Astrocyte (in vitro differentiated cells and primary cell): ENCODE results near the gene CRACR2A. TPM values are rescaled to one million over a fixed set of nuclear protein-coding genes. Genes with fewer than 3 reads are reported as not detected.

ENCODE experiments used
- DNase-seq: peaks from one replicate; pipeline ENCODE4 v3.0.0-alpha.2; 2010; ENCODE audit warnings: low read depth
- FAIRE-seq: peaks from 2 replicates; lab custom pipeline; 2011; peaks lifted over from hg19 to GRCh38; lab: Jason Lieb, UNC
- H2AFZ ChIP-seq: 2 replicates; pipeline ENCODE4 v1.6.0; 2012; ENCODE audit warnings: low read depth, low read length, inconsistent platforms
- H3K27ac ChIP-seq: 2 replicates; pipeline ENCODE4 v1.5.1; 2011; ENCODE audit warnings: low read depth, low read length, inconsistent platforms
- H3K27me3 ChIP-seq: 2 replicates; pipeline ENCODE4 v1.6.0; 2011; ENCODE audit warnings: low read length, inconsistent platforms; ENCODE audit not compliant: insufficient read depth
- H3K36me3 ChIP-seq: 2 replicates; pipeline ENCODE4 v1.5.1; 2011; ENCODE audit warnings: low read length, inconsistent platforms; ENCODE audit not compliant: insufficient read depth
- H3K4me1 ChIP-seq: 2 replicates; pipeline ENCODE4 v1.5.1; 2011; ENCODE audit warnings: low read length, inconsistent platforms; ENCODE audit not compliant: insufficient read depth
- H3K4me2 ChIP-seq: 2 replicates; pipeline ENCODE4 v1.6.0; 2012; ENCODE audit warnings: low read length, inconsistent platforms
- H3K4me3 ChIP-seq: 2 replicates; pipeline ENCODE4 v1.5.1; 2011; ENCODE audit warnings: low read depth, mild to moderate bottlenecking, low read length, inconsistent platforms; ENCODE audit not compliant: insufficient read depth
- H3K79me2 ChIP-seq: 2 replicates; pipeline ENCODE4 v1.6.0; 2012; ENCODE audit warnings: mild to moderate bottlenecking, low read length, inconsistent platforms; ENCODE audit not compliant: insufficient read depth
- H3K9ac ChIP-seq: 2 replicates; pipeline ENCODE4 v1.6.0; 2012; ENCODE audit warnings: mild to moderate bottlenecking, low read length, inconsistent platforms
- H3K9me3 ChIP-seq: 2 replicates; pipeline ENCODE4 v1.5.1; 2012; ENCODE audit warnings: low read depth, mild to moderate bottlenecking, low read length, inconsistent platforms; ENCODE audit not compliant: insufficient read depth
- H4K20me1 ChIP-seq: 2 replicates; pipeline ENCODE4 v1.6.0; 2012; ENCODE audit warnings: low read length, inconsistent platforms; ENCODE audit not compliant: insufficient read depth
- H3K27ac Mint-ChIP-seq: one replicate; pipeline ENCODE4 v1.8.0; 2021; ENCODE audit warnings: mild to moderate bottlenecking, mixed read lengths; ENCODE audit not compliant: unreplicated experiment
- H3K27me3 Mint-ChIP-seq: one replicate; pipeline ENCODE4 v1.8.0; 2021; ENCODE audit warnings: low read depth, mixed read lengths; ENCODE audit not compliant: unreplicated experiment
- H3K36me3 Mint-ChIP-seq: one replicate; pipeline ENCODE4 v1.8.0; 2021; ENCODE audit warnings: low read depth, mixed read lengths; ENCODE audit not compliant: unreplicated experiment
- H3K4me1 Mint-ChIP-seq: one replicate; pipeline ENCODE4 v1.8.0; 2021; ENCODE audit warnings: low read depth, mixed read lengths; ENCODE audit not compliant: unreplicated experiment
- H3K4me3 Mint-ChIP-seq: one replicate; pipeline ENCODE4 v1.8.0; 2021; ENCODE audit warnings: mild to moderate bottlenecking, moderate library complexity, mixed read lengths; ENCODE audit not compliant: unreplicated experiment
- H3K9me3 Mint-ChIP-seq: one replicate; pipeline ENCODE4 v1.8.0; 2021; ENCODE audit warnings: mild to moderate bottlenecking, mixed read lengths; ENCODE audit not compliant: unreplicated experiment
- CTCF ChIP-seq: IDR thresholded peaks from 2 replicates; pipeline ENCODE4 v1.5.1; 2011; ENCODE audit warnings: low read depth, mild to moderate bottlenecking, inconsistent platforms, low read length, moderate library complexity; ENCODE audit not compliant: insufficient read depth
- EZH2 ChIP-seq: IDR thresholded peaks from 2 replicates; pipeline ENCODE4 v1.6.1; 2012; ENCODE audit warnings: mild to moderate bottlenecking, low read length, inconsistent platforms; ENCODE audit not compliant: insufficient read depth
- total RNA-seq: library from RNA; stranded (reverse); gene quantifications from 2 replicates; pipeline ENCODE4 v1.2.1, GENCODE V29; 2021

Gene CRACR2A
- total RNA-seq, 1 donor from 2014 or later, result 1.5 TPM

- Histone ChIP-seq H3K9me3 (no peaks in the 10 kb centered on the region), H3K4me3 (no peak overlapping the region), H3K27me3 (no peaks in the 10 kb centered on the region), H3K36me3 (no peaks in the 10 kb centered on the region), H4K20me1 (no peaks in the 10 kb centered on the region), H3K4me2 (peak overlapping the region; percentile 74), H3K27ac (no peak overlapping the region), H3K9ac (no peak overlapping the region), H3K79me2 (no peaks in the 10 kb centered on the region), H3K4me1 (peaks cover 5% of the 10 kb centered on the region), H2AFZ (no peak overlapping the region)
- H3K27me3 Mint-ChIP-seq, result peaks cover 43% of the 10 kb centered on the region
- H3K4me3 Mint-ChIP-seq, result no peak overlapping the region
- FAIRE-seq (peak; percentile 45), DNase-seq (peak; percentile 59)
- no peaks in the 10 kb centered on the region for H3K36me3 Mint-ChIP-seq
- H3K27ac Mint-ChIP-seq, result peak overlapping the region; percentile 20
- TF ChIP-seq CTCF, result no peak
- no peak for TF ChIP-seq EZH2
- peaks cover 5% of the 10 kb centered on the region for H3K9me3 Mint-ChIP-seq
- H3K4me1 Mint-ChIP-seq, result peaks cover 17% of the 10 kb centered on the region
These were observed 111.4 kb downstream of the CRACR2A start for GRCh38 chr12:3641428-3642018.

GRCh38 chr12:3636328-3636727 is 116.6 kb downstream of the CRACR2A start:
- Histone ChIP-seq H3K4me3 (no peak overlapping the region), H3K79me2 (no peaks in the 10 kb centered on the region), H3K27me3 (no peaks in the 10 kb centered on the region), H3K9me3 (no peaks in the 10 kb centered on the region), H3K4me1 (peaks cover 2% of the 10 kb centered on the region), H3K36me3 (no peaks in the 10 kb centered on the region), H3K27ac (no peak overlapping the region), H2AFZ (no peak overlapping the region), H4K20me1 (no peaks in the 10 kb centered on the region), H3K4me2 (no peak overlapping the region), H3K9ac (no peak overlapping the region)
- H3K4me1 Mint-ChIP-seq, result peaks cover 11% of the 10 kb centered on the region
- H3K27ac Mint-ChIP-seq, result peak overlapping the region; percentile 24
- H3K27me3 Mint-ChIP-seq, result peaks cover 49% of the 10 kb centered on the region
- FAIRE-seq (no peak), DNase-seq (no peak)
- H3K4me3 Mint-ChIP-seq, result peak overlapping the region; percentile 40
- H3K9me3 Mint-ChIP-seq, result peaks cover 3% of the 10 kb centered on the region
- no peak for TF ChIP-seq CTCF
- no peak for TF ChIP-seq EZH2
- H3K36me3 Mint-ChIP-seq, result no peaks in the 10 kb centered on the region

- FAIRE-seq (no peak), DNase-seq (no peak)
- no peak for TF ChIP-seq EZH2
- no peak for TF ChIP-seq CTCF
- no peak overlapping the region for H3K4me3 Mint-ChIP-seq
- Histone ChIP-seq H3K4me1 (no peaks in the 10 kb centered on the region), H3K4me2 (no peak overlapping the region), H3K4me3 (no peak overlapping the region), H3K79me2 (no peaks in the 10 kb centered on the region), H4K20me1 (no peaks in the 10 kb centered on the region), H3K36me3 (no peaks in the 10 kb centered on the region), H3K9me3 (no peaks in the 10 kb centered on the region), H3K9ac (no peak overlapping the region), H3K27me3 (no peaks in the 10 kb centered on the region), H2AFZ (no peak overlapping the region), H3K27ac (no peak overlapping the region)
- H3K36me3 Mint-ChIP-seq, result no peaks in the 10 kb centered on the region
- H3K27ac Mint-ChIP-seq, result no peak overlapping the region
- H3K4me1 Mint-ChIP-seq, result peaks cover 13% of the 10 kb centered on the region
- peaks cover 3% of the 10 kb centered on the region for H3K9me3 Mint-ChIP-seq
- H3K27me3 Mint-ChIP-seq, result peaks cover 65% of the 10 kb centered on the region
These were observed 118.6 kb downstream of the CRACR2A start for GRCh38 chr12:3634348-3634747.
